T-helper 1 cell (primary cell): ENCODE data around the gene NPAS2.

ENCODE experiments used
- DNase-seq, 5 donors: peaks; one replicate each; pipeline ENCODE4 v3.0.0-alpha.2; 2012 to 2020

The NPAS2 gene

DNA sequence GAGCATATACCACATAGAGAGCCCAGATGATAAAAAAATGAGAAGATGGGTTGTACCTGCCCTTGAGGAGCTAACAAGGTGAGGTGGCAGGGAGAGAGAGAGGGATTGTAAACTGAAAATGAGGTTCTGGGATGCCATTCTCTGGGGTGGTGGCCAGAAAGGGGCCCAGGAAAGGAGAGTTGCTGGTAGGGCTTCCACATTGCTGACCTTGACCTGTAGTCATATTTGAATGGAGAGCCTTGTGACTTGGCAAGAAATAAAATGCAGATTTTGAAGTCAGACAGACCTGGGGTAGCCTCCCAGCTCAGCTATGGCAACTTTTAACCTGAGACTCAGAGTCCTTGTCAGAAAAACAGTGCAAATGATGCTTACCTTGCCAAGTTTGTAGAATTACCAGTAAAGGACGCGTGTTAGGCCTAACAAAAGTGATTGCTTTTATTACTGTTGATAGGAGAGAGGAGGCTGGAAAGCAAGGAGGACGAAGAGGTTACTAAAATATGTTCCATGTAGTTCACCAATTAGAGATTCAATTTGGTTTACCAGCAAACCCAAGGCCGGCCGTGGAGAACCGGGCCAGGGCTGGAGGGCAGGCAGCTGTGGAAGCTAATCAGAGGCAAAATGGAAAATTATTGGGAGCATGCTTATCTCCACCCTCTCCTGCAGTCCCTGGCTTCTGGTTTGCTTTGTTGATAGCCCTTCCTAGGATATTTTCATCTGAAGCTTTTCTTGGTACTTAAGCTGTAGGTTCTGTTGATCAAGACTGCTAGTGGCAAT, 3.9 kb downstream of the NPAS2 start:
- no peak for DNase-seq

DNA sequence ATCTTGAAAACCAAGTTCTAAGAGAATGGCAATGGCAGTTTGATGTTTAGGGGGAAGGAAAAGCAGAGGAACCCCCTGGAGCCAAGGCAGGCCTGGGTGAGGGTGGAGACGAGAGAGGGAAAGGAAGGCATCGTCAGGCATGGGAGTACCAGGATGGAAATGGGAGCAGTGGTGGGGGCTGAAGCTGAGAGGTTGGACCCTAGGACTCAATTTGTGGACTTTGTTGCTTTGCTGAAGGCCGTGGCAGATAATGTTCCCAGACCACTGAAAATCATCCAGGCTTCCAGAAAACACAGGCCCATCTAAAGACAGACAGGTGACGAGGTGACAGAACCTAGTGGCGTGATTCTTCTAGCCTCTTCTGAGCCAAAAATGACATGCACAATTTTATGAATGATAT, 4.9 kb downstream of the NPAS2 start:
- no peak for DNase-seq

DNA sequence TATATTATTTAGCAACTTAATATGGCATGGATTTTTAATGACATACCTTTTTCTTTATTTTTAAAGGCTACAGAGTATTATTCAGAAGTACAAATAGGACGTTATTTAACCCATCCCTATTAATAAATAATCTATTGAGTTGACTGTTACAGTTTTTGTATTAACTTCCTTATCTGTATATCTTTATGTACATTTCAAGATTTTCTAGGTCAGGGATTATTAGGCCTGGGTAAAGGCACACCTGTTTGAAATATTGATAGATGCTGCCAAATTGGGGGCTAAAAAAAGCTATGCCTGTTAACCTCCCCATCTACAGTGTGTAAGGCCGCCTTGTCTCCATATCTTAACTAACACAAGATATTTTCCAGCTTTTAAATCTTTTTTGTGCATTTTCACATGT, 6.6 kb downstream of the NPAS2 start:
- no peak for DNase-seq

DNA sequence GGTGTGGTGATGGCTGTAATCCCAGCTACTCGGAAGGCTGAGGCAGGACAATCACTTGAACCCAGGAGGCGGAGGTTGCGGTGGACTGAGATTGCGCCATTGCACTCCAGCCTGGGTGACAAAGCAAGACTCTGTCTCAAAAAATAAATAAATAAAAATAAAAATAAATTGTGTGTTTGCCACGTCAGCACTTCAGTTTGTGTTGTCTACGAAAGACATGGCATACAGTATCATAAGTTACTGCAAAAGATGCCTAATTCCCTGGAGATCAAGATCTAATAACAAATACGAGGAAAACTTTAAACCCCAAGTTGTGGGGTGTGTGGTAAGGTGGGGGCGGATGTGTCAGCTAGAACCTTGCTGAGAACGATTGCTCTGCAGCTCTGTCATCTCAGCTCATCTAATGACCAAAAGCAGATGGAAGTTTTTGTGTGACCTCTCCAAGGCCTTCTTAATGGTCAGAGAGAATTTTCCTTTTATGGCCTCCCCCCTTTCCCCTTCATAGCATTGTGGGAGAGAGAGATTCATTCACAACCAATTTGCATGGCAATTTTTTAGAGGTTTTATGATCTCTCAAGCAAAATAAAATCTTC, 11.3 kb downstream of the NPAS2 start:
- DNase-seq: no peak

DNA sequence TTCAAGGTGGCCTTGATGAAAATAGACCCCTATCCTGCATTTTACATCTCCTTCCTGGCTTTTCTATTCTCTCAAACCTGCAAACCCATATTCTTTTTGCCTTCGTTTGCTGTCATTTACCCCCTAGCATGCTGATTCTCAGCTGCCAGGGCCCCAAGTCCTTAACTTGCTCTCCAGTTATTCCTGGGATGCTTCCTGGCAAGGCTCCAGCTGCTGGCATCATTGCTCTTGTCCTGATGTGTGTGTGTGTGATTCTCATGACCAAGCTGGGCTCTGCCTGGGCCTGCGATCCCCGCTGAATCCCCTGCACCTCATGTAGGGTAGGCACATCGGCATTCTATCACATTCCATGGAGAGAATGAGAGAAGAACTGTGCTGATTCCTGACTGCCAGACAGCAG, 11.9 kb downstream of the NPAS2 start:
- no peak for DNase-seq

DNA sequence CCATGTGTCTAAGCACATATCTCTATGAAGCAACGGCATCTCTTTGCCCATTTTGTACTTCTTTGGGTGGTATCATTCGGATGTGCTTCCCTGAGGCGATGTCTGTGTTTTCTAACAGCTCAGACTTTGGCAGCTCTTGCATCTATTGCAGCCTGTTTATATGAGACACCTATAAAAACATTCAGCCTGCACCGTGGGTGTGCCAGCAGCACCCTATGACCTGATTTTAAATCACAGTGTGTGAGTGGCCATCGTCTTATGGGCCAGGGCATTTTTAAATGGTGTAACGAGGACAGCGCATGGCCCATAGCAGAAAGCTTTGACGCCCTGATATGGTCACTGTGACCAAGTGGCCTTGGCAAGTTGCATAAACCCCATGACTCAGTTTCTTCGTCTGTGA, 12.9 kb downstream of the NPAS2 start:
- DNase-seq: no peak

DNA sequence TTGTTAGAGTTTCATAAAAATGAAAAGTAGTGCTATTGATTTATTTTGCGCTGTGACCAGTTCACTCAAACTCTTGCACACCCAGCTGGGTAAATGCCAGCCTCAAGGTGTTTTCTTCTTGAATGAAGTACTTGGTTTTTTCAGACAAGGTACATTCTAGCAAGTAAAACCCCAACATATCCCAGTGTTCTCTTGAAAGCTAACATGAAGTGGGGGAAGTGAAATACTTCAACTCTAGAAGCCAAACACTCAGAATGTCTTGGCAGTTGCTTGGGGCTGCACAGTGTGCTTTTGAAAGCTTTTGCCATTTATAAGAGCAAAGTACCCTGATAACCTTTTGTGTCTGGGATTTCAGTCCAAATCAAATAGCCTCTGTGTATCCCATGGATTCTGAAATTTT, 13.4 kb downstream of the NPAS2 start:
- DNase-seq: no peak

DNA sequence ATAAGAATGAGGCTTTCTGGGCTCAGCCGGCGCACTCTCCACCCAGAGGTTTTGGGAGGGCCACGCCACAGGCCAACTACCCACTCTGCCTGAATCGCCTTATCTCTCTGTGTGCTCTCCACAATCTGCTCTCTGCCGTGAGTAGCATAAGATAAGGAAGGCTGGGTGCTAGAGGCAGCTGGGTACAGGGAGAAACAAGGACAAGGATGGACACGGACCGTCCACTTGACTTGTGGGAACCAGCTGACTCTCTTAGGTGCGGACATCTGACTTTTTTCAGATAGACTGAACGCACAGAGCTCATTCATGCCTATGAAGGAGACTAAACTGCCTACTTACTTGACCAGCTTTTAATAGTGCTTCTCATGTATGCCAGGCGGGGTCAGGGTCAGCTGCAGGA, 14.3 kb downstream of the NPAS2 start:
- no peak for DNase-seq

DNA sequence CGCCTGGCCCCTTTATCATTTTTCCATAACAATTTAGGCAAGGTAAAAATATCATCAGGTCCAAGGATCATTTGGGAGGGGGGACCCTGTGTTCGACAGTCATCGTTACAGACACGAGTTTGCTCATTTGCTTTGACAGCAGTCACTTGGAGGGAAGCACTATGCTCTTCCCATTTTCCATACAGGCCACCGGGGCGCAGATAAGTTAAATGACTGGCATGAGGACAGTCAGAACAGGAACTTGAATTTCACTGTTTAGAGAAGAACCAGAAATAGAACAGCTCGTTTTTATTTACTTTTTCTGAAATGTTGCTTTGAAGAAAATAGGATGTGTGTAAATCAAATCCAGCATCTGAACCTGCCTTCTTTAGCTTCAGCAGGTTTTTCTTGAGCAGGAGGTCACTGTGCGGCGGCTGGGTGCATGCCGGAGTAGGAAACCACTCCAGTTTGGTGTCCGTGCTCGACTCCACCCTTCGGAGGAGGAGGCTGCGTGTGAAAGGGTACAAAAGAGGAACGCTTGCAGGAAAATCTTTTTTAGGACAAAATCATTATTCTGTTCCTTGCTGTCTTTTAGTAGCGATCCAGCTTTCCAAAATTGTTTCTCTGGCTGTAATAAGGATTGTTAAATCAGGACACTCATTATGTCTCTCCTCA, 15.2 kb downstream of the NPAS2 start:
- DNase-seq: no peak

DNA sequence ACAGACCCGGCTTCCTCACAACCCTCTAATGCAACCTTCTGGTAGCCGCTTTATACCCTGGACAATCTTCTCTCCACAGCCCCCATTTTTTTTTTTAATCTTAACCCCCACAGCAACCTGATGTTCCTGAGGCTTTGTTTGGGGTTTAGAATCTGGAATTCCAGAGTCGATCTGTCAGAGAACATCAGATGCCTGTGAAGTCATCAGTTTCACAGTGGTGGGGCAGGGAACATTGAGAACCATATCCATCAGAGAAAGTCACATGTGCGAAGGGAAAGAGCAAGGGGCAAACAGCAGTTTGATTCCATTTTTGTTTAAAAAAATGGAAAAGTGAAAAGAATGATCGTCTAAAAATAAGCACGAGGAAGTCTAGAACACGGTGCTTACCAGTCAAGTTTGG, 20.6 kb downstream of the NPAS2 start:
- DNase-seq: no peak

DNA sequence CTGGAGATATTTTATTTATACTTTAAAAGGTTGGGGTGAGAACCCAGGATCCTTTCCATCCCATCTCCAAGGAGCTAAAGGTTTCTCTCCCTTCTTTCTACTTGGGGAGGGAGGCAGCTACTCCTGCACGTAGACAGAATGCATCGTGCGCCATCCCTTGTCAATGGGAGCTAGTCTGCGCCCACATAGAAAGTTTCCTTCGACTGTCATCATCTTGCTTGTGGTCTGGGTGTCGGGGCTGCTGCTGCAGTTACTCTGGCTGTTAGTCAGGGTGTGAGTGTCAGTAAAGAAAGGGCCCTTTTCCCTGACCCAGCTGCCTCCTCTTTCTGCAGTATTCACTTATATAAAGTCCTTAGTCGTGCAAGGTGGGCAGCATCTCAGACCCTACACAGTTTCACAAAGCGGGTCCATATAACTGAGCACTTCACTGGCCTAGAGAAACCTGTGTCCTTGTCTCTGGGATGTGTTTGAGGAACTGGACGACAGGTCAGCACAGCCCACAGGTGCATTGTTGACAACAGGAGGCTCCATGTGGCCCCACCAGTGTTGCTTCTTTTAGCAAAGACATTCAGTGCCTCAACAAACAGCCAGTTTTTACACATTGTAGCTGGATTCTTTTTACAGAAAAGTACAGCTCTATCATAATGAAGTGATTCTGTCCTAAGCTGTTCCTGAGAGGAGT, 22.4 kb downstream of the NPAS2 start:
- DNase-seq: no peak

DNA sequence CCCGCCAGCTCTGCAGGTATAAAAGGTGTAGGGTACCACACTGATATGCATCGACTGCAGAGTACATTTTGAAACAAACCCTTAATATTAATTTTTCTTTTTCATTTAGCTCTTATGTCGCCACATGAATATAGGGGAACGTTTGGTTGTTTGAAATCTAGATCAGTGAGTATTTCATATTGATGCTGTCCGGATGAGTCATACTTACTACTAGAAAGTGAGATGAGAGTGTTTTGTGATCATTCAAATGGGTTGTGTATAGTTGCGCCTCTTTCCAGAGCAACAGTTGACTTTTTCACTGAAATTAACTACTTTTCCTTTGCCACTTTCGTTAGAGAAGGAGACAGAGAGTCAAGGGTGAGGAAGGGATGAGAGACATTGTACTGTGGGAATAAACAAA, 24.6 kb downstream of the NPAS2 start:
- DNase-seq: no peak

DNA sequence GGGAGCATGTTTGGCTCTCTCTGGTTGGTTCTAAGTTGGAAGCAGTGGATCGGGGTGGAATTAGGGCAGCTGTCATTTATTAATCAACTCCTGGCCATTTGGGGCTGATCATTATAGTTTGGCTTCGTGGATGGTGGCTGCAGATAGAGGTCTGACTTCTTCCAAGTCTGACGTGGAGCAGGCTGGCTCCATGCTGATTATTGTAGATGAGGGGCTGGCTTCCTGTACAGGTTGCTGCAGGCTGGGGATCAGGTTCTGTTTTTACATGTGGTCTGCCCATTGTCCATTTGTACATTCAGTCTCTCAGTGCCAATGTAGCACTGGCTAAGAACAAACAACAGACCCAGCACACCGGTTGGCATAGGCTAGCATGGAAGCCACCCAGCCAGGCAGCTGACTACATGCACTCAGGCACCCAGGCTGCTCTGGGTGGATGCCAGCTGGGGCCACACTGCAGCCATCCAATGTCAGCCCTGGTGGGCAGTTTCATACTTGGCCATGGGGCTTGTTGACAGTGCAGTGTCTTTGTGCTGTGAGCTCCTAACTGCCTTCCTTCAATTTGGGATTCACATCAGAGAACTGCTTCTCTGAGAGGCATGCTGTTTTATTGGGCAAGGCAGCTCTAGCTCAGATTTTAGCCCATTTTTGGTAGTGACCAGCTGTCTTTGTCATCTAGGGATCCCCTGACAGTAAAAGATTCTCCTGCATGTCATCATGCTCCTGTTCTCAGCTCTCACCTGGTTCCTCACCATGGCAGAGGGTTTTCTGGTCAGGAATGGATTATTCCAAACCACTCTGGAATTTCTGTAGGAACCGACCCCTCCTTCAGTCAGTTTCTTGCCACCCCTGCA, 25.4 kb downstream of the NPAS2 start:
- no peak for DNase-seq

DNA sequence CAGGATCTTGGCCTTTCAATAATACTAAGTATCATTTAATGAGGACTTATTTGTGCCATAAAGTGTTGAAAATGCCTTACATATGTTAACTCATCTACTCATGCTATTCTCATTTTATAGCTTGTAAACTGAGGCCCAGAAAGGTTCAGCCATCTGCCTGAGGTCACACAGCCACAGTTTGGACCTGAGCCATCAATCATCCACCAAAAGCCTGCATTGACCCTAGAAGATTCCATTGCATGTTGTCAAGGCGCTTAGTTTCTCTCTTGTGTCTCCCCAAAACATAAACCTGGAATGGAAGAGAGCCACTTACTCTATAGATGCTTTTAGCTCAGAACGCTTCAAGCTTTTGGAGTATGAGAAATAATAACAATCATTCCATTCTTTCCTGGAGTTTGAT, 26.8 kb downstream of the NPAS2 start:
- no peak for DNase-seq

DNA sequence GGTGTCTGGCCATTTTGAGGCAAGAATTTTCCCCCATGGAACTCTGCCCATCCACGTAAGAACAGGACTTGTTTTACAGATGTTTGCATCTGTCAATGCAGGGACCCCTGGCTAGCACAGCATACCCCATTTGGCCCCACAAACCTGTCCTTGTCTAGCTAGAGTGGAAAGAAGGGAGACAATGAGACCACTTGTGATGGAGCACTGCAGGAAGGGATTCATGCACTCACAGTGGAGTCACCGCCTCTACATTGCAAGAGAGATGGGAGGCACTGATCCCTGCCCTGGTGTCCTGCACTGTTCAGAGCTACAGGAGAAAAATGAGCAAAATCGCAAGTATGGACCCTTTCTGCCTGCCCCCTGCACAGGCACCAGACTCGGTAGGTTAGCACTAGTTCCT, 32.5 kb downstream of the NPAS2 start:
- no peak for DNase-seq

DNA sequence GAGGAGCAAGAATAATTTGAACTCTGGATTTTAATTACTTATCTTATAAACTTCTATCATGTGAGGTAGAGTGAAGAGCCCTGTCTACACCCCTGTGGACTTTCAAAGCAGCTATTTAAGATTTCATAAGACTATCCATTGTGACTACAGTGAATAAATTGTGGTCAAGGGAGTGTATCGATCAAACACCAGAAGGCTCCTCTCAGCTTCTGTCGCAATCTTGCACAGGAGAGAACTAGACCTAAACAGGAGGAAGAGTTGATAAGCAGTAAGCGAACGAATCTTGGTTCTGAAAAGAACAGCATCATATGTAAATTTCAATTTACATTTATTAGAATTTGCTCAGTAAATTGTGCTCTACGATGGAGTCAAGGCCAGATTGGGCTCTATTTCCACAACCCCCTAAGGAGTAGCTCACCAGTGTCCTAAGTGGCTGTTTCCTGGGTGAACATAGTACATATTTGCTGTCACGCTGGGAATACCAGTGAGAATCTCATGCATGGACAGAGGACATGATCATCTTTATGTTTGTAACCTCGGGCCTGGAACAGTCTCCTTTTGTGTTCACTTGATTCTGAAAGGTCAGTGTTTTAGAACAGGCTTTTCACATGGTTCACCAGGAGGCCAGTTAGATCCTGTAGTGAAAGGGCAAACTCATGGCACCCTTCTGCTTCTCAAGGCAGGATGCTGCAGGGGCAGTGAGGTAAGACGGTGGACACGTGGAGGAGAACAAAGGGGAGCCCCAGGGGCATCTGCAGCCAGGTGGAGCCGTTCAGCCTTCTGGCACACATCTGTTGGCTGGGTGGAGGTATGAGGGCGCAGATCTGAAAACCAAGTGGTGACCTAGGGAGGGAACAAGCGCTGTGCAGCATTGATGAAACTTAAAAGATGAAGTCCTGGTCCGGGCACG, 33.3 kb downstream of the NPAS2 start:
- DNase-seq: no peak

DNA sequence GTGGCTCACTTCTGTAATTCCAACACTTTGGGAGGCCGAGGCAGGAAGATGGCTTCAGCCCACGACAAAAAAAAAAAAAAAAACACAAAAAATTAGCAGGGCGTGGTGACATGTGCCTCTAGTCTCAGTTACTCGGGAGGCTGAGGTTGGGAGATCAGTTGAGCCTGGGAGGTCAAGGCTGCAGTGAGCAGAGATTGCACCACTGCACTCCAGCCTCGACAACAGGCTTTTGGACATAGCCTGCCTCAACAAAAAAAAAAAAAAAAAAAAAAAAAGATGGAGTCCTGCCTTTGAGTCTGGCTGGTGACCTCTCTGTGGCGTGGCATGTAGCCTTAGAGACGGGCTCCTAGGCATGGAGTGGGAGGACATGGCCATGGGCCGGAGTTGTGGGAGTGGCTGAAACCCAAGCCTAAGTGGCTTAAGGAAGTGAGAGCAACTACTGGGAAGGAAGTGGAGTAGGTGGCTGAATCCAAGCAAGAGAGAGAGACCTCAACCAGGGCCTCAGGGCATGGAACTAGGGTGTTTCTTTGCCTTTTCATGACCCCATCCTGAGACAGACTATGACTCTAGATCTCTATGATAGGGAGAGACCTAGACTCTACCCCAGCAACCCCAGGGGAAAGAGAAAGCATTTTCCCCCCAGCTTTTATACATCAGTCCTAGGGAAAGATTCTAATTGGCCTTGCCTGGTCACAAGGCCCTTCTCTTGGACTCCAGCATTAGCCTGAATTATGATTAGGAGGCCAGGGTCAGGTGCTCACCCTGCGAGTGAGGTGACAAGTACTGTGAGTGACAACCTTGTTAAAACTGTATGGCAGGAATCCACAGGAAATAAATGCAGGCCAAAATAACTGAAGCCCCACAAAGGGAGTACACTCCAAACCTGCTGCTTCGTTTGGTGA, 34.2 kb downstream of the NPAS2 start:
- DNase-seq: no peak

DNA sequence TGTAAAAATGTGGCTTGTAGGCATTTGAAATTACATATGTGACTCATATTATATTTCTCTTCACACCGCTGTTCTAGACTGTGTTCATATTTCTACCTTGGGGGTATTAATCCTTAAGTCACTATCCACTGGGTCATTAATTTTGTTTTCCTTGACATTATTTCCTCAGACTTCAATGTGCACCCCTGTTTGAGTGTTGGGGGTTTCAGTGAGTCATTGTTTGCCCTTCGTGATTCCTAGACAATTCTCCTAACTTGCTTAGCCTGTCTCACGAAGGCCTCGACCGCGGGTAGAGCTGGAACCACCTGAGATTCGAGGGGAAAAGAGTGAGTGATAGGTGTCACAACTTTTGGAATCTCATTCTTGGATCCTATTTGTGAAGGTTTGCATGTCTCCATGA, 35.1 kb downstream of the NPAS2 start:
- DNase-seq: no peak

DNA sequence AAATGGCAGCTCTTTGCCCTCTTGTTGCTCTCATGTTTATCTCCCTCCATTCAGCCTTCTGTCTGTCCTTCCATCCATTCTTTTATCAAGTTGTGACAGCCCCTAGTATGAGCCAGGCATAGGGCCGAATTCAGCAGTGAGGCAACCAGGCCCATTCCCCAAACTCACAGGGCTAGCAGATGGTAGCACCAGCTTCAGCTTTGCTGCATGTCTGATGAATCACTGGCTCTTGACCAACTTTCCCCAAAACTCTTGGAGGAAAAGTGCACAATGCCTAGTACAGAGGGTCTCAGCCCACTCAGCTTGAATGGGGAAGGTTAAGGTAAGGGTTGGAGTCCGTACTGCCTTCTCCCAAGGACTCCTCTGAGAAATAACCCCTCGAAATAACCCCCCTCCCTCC, 35.7 kb downstream of the NPAS2 start:
- no peak for DNase-seq

DNA sequence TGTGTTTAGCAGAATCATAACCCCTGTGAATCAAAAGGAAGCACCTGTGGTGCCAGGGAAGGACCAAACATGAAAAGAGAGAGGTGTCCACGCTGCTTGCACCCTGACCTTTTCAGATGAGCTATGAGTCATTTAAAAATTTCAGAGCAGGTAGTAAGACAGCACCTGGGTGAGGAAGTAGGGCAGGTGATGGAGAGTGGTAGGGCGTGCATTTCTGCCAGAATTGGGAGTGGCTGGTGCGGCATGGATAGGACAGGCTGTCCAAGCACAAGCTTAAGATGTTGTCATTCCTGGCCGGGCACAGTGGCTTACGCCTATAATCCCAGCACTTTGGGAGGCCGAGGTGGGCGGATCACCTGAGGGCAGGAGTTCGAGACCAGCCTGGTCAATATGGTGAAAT, 36.8 kb downstream of the NPAS2 start:
- DNase-seq: no peak

DNA sequence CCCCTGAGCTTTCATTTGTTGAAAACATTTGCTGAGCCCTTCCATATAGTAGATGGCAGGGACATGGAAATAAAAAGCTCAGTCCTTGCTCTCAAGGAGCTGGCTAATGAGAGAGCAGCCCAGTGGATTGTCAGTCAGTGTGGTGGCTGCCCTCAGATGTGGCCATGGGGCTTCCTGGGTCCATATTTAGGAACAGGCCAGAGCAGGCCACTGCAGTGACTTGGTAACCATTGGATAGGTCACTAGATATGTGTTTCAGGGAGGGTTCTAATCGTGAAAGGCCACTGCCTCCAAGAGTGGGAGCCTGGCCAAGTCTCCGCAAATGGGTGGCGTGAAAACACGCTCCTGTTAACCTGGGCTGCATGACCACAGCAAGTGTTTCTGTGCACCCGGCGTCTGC, 37.4 kb downstream of the NPAS2 start:
- no peak for DNase-seq
